ENCODE data around the gene TRA2B. TPM values are rescaled to one million over a fixed set of nuclear protein-coding genes. Genes with fewer than 3 reads are reported as not detected.

TRA2B gene
- total and polyA plus RNA-seq, 7 donors, result 38.7 to 99.5 (median 75.3) TPM

- H3K27me3 ChIP-seq (ENCODE audit: insufficient read depth in 3 of 3, low read length in 2 of 3), result no peaks in the 10 kb centered on the region
- TF ChIP-seq, protein P1, sequence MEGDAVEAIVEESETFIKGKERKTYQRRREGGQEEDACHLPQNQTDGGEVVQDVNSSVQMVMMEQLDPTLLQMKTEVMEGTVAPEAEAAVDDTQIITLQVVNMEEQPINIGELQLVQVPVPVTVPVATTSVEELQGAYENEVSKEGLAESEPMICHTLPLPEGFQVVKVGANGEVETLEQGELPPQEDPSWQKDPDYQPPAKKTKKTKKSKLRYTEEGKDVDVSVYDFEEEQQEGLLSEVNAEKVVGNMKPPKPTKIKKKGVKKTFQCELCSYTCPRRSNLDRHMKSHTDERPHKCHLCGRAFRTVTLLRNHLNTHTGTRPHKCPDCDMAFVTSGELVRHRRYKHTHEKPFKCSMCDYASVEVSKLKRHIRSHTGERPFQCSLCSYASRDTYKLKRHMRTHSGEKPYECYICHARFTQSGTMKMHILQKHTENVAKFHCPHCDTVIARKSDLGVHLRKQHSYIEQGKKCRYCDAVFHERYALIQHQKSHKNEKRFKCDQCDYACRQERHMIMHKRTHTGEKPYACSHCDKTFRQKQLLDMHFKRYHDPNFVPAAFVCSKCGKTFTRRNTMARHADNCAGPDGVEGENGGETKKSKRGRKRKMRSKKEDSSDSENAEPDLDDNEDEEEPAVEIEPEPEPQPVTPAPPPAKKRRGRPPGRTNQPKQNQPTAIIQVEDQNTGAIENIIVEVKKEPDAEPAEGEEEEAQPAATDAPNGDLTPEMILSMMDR (IDR thresholded peaks at IDR 0.05), result no peak
- no peak overlapping the region for H3K4me3 ChIP-seq
- no peak overlapping the region for H3K27ac ChIP-seq
- H3K9me3 ChIP-seq, result no peaks in the 10 kb centered on the region
- intact Hi-C loops (cut with DNase I), result loop anchor here (1.0 to 5.0 kb wide), 7 partner anchors 260 to 560 kb away; partner anchors contain the start of gene CRYGS (in 1 of the 2)
- no peak for ATAC-seq
- no peak for DNase-seq
- no peaks in the 10 kb centered on the region for H3K4me1 ChIP-seq
- peaks cover 0 to 7% of the 10 kb centered on the region in 2 donors for H3K36me3 ChIP-seq (ENCODE audit: insufficient read depth in 1 of 2, low read depth in 1 of 2)
- WGBS, 3 donors, result 67 to 72% (median 68%) methylated on average over 3 of the region's 3 CpGs
Observed at GRCh38 chr3:185982632-185983031, 44.8 kb upstream of the TRA2B start.

GRCh38 chr3:185981621-185982020 lies 43.8 kb upstream of the TRA2B start:
- Histone ChIP-seq H3K9me3 (no peaks in the 10 kb centered on the region), H3K36me3 (ENCODE audit: insufficient read depth in 1 of 2, low read depth in 1 of 2) (peaks cover 0 to 7% of the 10 kb centered on the region in 2 donors), H3K4me3 (no peak overlapping the region), H3K27ac (no peak overlapping the region), H3K27me3 (ENCODE audit: insufficient read depth in 3 of 3, low read length in 2 of 3) (no peaks in the 10 kb centered on the region), H3K4me1 (no peaks in the 10 kb centered on the region)
- TF ChIP-seq, protein P1 (IDR thresholded peaks at IDR 0.05), result no peak
- ATAC-seq, result no peak
- no peak for DNase-seq
- intact Hi-C loops (cut with DNase I), result loop anchor here (2.0 to 5.0 kb wide), 5 partner anchors 261 to 561 kb away; partner anchors contain the start of gene CRYGS (in 1 of the 2)
- 63 to 70% (median 68%) methylated on average over 3 of the region's 3 CpGs for WGBS, 3 donors

GRCh38 chr3:185979721-185980121 lies 41.9 kb upstream of the TRA2B start:
- Histone ChIP-seq H3K4me1 (peaks cover 7% of the 10 kb centered on the region), H3K4me3 (no peak overlapping the region), H3K27ac (no peak overlapping the region), H3K36me3 (ENCODE audit: insufficient read depth in 1 of 2, low read depth in 1 of 2) (peaks cover 0 to 12% of the 10 kb centered on the region in 2 donors), H3K9me3 (no peaks in the 10 kb centered on the region), H3K27me3 (ENCODE audit: insufficient read depth in 3 of 3, low read length in 2 of 3) (no peaks in the 10 kb centered on the region)
- ATAC-seq (no peak), DNase-seq (no peak)
- intact Hi-C loops (cut with DNase I), result loop anchor here (1.0 to 5.0 kb wide), 5 partner anchors 263 to 563 kb away; partner anchors contain the start of gene CRYGS (in 1 of the 2)
- TF ChIP-seq, protein P1 (IDR thresholded peaks at IDR 0.05), result no peak
- WGBS, 3 donors, result 49 to 56% (median 50%) methylated on average over 8 of the region's 8 CpGs

GRCh38 chr3:185978516-185978915 lies 40.7 kb upstream of the TRA2B start:
- Histone ChIP-seq H3K9me3 (no peaks in the 10 kb centered on the region), H3K4me1 (peaks cover 7% of the 10 kb centered on the region), H3K27me3 (ENCODE audit: insufficient read depth in 3 of 3, low read length in 2 of 3) (no peaks in the 10 kb centered on the region), H3K36me3 (ENCODE audit: insufficient read depth in 1 of 2, low read depth in 1 of 2) (peaks cover 0 to 12% of the 10 kb centered on the region in 2 donors), H3K4me3 (no peak overlapping the region), H3K27ac (no peak overlapping the region)
- WGBS, 3 donors, result 77 to 82% (median 81%) methylated on average over 5 of the region's 5 CpGs
- TF ChIP-seq, protein P1 (IDR thresholded peaks at IDR 0.05), result no peak
- ATAC-seq (no peak), DNase-seq (no peak)
- intact Hi-C loops (cut with DNase I), result no loop called here

DNA sequence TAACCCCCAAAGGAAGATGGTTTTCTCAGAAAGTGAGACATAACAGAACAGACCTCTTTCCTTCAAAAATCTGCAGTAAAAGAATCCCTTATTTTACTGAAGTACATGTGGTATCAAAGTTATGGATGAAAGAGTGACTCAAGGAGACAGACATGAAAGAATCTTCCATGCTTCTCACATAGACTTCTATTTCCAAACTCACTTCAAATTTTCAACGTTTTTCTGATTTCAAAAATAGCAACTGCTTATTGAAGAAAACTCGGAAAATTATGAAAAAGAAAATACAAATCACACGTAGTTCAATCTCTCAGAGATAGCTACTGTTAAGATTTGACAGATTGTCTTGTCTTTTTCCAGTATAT lies 39.8 kb upstream of the TRA2B start:
- Histone ChIP-seq H3K4me3 (no peak overlapping the region), H3K27ac (no peak overlapping the region), H3K4me1 (peaks cover 7% of the 10 kb centered on the region), H3K27me3 (ENCODE audit: insufficient read depth in 3 of 3, low read length in 2 of 3) (no peaks in the 10 kb centered on the region), H3K9me3 (no peaks in the 10 kb centered on the region), H3K36me3 (ENCODE audit: insufficient read depth in 1 of 2, low read depth in 1 of 2) (peaks cover 0 to 12% of the 10 kb centered on the region in 2 donors)
- ATAC-seq (no peak), DNase-seq (no peak)
- WGBS, 3 donors, result 55 to 59% (median 57%) methylated on average over 3 of the region's 3 CpGs
- intact Hi-C loops (cut with DNase I), result no loop called here
- TF ChIP-seq, protein P1 (IDR thresholded peaks at IDR 0.05), result no peak
